ENCODE results near the gene VANGL1. TPM values are rescaled to one million over a fixed set of nuclear protein-coding genes. Genes with fewer than 3 reads are reported as not detected.

The VANGL1 gene
- total and polyA plus RNA-seq, 4 donors: 2.5 to 6.8 (median 3.5) TPM

- Histone ChIP-seq H3K27me3 (ENCODE audit: control insufficient read depth in 4 of 4, insufficient read depth in 4 of 4, low read length in 3 of 4) (no peaks in the 10 kb centered on the region), H3K36me3 (ENCODE audit: control insufficient read depth in 4 of 4, insufficient read depth in 3 of 4, low read depth in 1 of 4, low read length in 3 of 4) (peaks cover 0 to 32% (median 16%) of the 10 kb centered on the region in 4 donors), H3K9me3 (ENCODE audit: control insufficient read depth in 4 of 4, low read length in 3 of 4) (no peaks in the 10 kb centered on the region), H3K4me1 (ENCODE audit: control insufficient read depth in 4 of 4, insufficient read depth in 4 of 4, low read length in 3 of 4) (peaks cover 0 to 12% (median 6%) of the 10 kb centered on the region in 4 donors), H3K27ac (ENCODE audit: low read depth in 1 of 2, low read length in 2 of 2) (no peak overlapping the region), H3K4me3 (ENCODE audit: low read depth in 1 of 3, low read length in 3 of 3) (no peak overlapping the region), H3K9ac (ENCODE audit: low read depth in 1 of 2, low read length in 2 of 2) (no peak overlapping the region)
- no peak for TF ChIP-seq MAX (IDR thresholded peaks at IDR 0.05)
- no peak for TF ChIP-seq RXRA (IDR thresholded peaks at IDR 0.05)
- TF ChIP-seq YY1 (IDR thresholded peaks at IDR 0.05): no peak
- TF ChIP-seq REST (IDR thresholded peaks at IDR 0.05): no peak
- TF ChIP-seq ZBTB33 (IDR thresholded peaks at IDR 0.05): no peak
- TF ChIP-seq EGR1 (IDR thresholded peaks at IDR 0.05; ENCODE audit: low read depth in 2 of 2): no peak
- no peak for TF ChIP-seq TAF1 (conservative IDR thresholded peaks at IDR 0.05)
- TF ChIP-seq ATF3 (IDR thresholded peaks at IDR 0.05): no peak
- TF ChIP-seq HNF4G (IDR thresholded peaks at IDR 0.05): no peak
- no peak for TF ChIP-seq RAD21 (IDR thresholded peaks at IDR 0.05)
- no peak for TF ChIP-seq NR2F2 (IDR thresholded peaks at IDR 0.05)
- TF ChIP-seq HNF4A (conservative IDR thresholded peaks at IDR 0.05): no peak
- no peak for TF ChIP-seq FOXA1 (IDR thresholded peaks at IDR 0.05)
- TF ChIP-seq GABPA (IDR thresholded peaks at IDR 0.05 in 1 of 2, conservative IDR thresholded peaks at IDR 0.05 in 1 of 2): no peak
- WGBS: 94% methylated on average over 5 of the region's 5 CpGs
- DNase-seq (ENCODE audit: low spot score): no peak
Measured at GRCh38 chr1:115660151-115660550, 18.4 kb downstream of the VANGL1 start.

GRCh38 chr1:115661157-115661556 lies 19.4 kb downstream of the VANGL1 start:
- H3K9ac ChIP-seq (ENCODE audit: low read depth in 1 of 2, low read length in 2 of 2): no peak overlapping the region
- DNase-seq (ENCODE audit: low spot score): no peak
- H3K27me3 ChIP-seq (ENCODE audit: control insufficient read depth in 4 of 4, insufficient read depth in 4 of 4, low read length in 3 of 4): no peaks in the 10 kb centered on the region
- 98% methylated on average over 1 of the region's 1 CpG for WGBS
- peaks cover 0 to 36% (median 18%) of the 10 kb centered on the region in 4 donors for H3K36me3 ChIP-seq (ENCODE audit: control insufficient read depth in 4 of 4, insufficient read depth in 3 of 4, low read depth in 1 of 4, low read length in 3 of 4)
- no peak overlapping the region for H3K27ac ChIP-seq (ENCODE audit: low read depth in 1 of 2, low read length in 2 of 2)
- H3K4me1 ChIP-seq (ENCODE audit: control insufficient read depth in 4 of 4, insufficient read depth in 4 of 4, low read length in 3 of 4): peaks cover 0 to 8% (median 5%) of the 10 kb centered on the region in 4 donors
- no peak overlapping the region for H3K4me3 ChIP-seq (ENCODE audit: low read depth in 1 of 3, low read length in 3 of 3)
- no peaks in the 10 kb centered on the region for H3K9me3 ChIP-seq (ENCODE audit: control insufficient read depth in 4 of 4, low read length in 3 of 4)
- TF ChIP-seq ZBTB33 (IDR thresholded peaks at IDR 0.05) (no peak), ATF3 (IDR thresholded peaks at IDR 0.05) (no peak), SP1 (IDR thresholded peaks at IDR 0.05) (no peak), HNF4G (IDR thresholded peaks at IDR 0.05) (no peak), CTCF (IDR thresholded peaks at IDR 0.05; ENCODE audit: low read depth, low read length, missing input control) (no peak), RAD21 (IDR thresholded peaks at IDR 0.05) (no peak), NR2F2 (IDR thresholded peaks at IDR 0.05) (no peak), FOXA2 (IDR thresholded peaks at IDR 0.05) (no peak), GABPA (IDR thresholded peaks at IDR 0.05 in 1 of 2, conservative IDR thresholded peaks at IDR 0.05 in 1 of 2) (no peak), MAX (IDR thresholded peaks at IDR 0.05) (no peak), FOXA1 (IDR thresholded peaks at IDR 0.05) (no peak), JUND (IDR thresholded peaks at IDR 0.05) (no peak), YY1 (IDR thresholded peaks at IDR 0.05) (no peak), EGR1 (IDR thresholded peaks at IDR 0.05; ENCODE audit: low read depth in 2 of 2) (no peak), RXRA (IDR thresholded peaks at IDR 0.05) (no peak), HNF4A (conservative IDR thresholded peaks at IDR 0.05) (no peak)

Data from liver (tissue), 9 donors.